ENCODE measurements around the gene RDX. TPM values are rescaled to one million over a fixed set of nuclear protein-coding genes. Genes with fewer than 3 reads are reported as not detected.

RDX gene
- total RNA-seq, 1 experiment from 2014 or later, result 131 TPM

GRCh38 chr11:110173811-110174644, 122.4 kb downstream of the RDX start:
- peaks cover 8 to 22% of the 10 kb centered on the region in 2 experiments; a peak in 3 of 4 replicates for H3K4me1 ChIP-seq (ENCODE audit: control insufficient read depth in 1 of 2, insufficient read depth in 2 of 2, low read length in 2 of 2)
- H3K27me3 ChIP-seq (ENCODE audit: insufficient read depth, low read length), result no peaks in the 10 kb centered on the region
- intact Hi-C loops (cut with micrococcal nuclease), result loop anchor here (1.0 kb wide), 1 partner anchor 202 kb away; no protein-coding TSS in a partner anchor
- TF ChIP-seq CBX3 (IDR thresholded peaks at IDR 0.05; ENCODE audit: low read depth) (no peak), YY1 (IDR thresholded peaks at IDR 0.05; ENCODE audit: extremely low read depth, insufficient replicate concordance, low read depth, low read length) (peak; percentile 61), ZFX (IDR thresholded peaks at IDR 0.05) (no peak), RAD21 (IDR thresholded peaks at IDR 0.05; ENCODE audit: low read depth) (peak; percentile 72), ZNF274 (IDR thresholded peaks at IDR 0.05; ENCODE audit: low read depth, low read length) (no peak), CEBPB (IDR thresholded peaks at IDR 0.05; ENCODE audit: low read depth) (no peak), SIN3A (IDR thresholded peaks at IDR 0.05; ENCODE audit: low read depth) (no peak), REST (IDR thresholded peaks at IDR 0.05; ENCODE audit: low read depth) (no peak)
- TF ChIP-seq, protein P1, sequence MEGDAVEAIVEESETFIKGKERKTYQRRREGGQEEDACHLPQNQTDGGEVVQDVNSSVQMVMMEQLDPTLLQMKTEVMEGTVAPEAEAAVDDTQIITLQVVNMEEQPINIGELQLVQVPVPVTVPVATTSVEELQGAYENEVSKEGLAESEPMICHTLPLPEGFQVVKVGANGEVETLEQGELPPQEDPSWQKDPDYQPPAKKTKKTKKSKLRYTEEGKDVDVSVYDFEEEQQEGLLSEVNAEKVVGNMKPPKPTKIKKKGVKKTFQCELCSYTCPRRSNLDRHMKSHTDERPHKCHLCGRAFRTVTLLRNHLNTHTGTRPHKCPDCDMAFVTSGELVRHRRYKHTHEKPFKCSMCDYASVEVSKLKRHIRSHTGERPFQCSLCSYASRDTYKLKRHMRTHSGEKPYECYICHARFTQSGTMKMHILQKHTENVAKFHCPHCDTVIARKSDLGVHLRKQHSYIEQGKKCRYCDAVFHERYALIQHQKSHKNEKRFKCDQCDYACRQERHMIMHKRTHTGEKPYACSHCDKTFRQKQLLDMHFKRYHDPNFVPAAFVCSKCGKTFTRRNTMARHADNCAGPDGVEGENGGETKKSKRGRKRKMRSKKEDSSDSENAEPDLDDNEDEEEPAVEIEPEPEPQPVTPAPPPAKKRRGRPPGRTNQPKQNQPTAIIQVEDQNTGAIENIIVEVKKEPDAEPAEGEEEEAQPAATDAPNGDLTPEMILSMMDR (IDR thresholded peaks at IDR 0.05 in 2 of 3, conservative IDR thresholded peaks at IDR 0.05 in 1 of 3; ENCODE audit: borderline replicate concordance in 1 of 3, insufficient read depth in 1 of 3, low read depth in 2 of 3, low read length in 2 of 3), result peak; percentile 54 to 91 (median 88); a peak in 5 of 6 replicates
- H3K9me3 ChIP-seq (ENCODE audit: control insufficient read depth in 1 of 2, insufficient read depth in 1 of 2, low read depth in 1 of 2, low read length in 2 of 2), result no peaks in the 10 kb centered on the region
- ChIA-PET CTCF (no interaction called here), POLR2A (no interaction called here), RAD21 (ENCODE audit: low non-redundant PET in 1 of 2, low total read pairs in 2 of 2, uncharacterized antibody in 2 of 2, unreplicated experiment in 2 of 2) (no interaction called here)
- ATAC-seq (peak; percentile 93), DNase-seq (ENCODE audit: low read depth, low spot score) (peak; percentile 54)
- H3K4me2 ChIP-seq (ENCODE audit: low read length), result peak overlapping the region; percentile 59
- no peaks in the 10 kb centered on the region for H4K20me1 ChIP-seq (ENCODE audit: insufficient read depth)
- H3K4me3 ChIP-seq (replicated peaks in 1 of 2; ENCODE audit: low read depth in 1 of 2, low read length in 2 of 2), result no peak overlapping the region
- no peaks in the 10 kb centered on the region for H3K36me3 ChIP-seq (ENCODE audit: control insufficient read depth in 1 of 2, insufficient read depth in 2 of 2, low read length in 2 of 2)
- H2AFZ ChIP-seq (ENCODE audit: low read depth, low read length, poor library complexity, severe bottlenecking), result no peak overlapping the region
- H3K9me2 ChIP-seq (ENCODE audit: insufficient read depth), result no peaks in the 10 kb centered on the region
- H3K27ac ChIP-seq (ENCODE audit: low read depth, low read length), result no peak overlapping the region
- no TSS peak for BruUV-seq (replicated peaks)
- no peaks in the 10 kb centered on the region for H3K79me2 ChIP-seq (ENCODE audit: insufficient read depth, low read length)
- no peak overlapping the region for H3K9ac ChIP-seq (ENCODE audit: low read length)
